Measurements from ENCODE around the gene PCTP.

Gene PCTP

DNA sequence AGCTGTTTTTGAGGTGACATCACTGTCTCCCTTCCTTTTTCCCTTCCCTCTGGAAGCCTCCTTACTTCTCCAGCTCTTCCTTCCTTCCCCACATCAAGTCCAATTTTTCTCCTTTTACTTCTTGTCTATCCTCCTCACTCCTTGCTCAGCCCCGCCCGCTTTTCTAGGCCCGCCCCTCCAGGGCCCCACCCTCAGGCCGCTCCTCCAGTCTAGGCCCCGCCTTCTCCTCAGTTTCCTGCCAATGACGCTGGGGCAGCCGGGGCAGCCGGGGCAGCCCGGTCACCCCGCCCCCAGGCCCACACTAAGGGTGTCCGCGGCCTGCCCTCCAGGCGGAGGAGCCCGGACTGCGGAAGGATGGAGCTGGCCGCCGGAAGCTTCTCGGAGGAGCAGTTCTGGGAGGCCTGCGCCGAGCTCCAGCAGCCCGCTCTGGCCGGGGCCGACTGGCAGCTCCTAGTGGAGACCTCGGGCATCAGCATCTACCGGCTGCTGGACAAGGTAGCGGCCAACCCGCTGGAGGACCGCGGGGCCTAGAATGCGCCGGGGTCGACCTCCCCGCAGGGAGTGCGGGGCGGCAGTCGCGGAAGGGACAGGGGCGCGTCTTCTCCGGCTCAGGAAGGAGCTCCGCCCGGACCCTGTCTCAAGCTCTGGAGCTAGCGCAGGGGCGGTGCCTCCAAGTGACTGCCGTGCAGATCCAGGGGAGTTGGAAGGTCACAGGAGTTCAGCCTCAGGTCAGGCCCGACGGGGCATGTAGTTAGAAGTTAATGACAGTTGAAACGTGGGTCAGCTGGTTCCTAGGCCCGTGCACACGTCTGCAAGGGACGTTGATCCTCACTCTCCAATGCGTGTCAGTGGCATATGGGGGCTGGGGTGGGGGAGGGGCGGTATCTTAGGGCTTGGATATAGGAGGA is at the start of gene PCTP:
Gene PCTP, plus strand, starts transcription at position 302 of the 908 bp plus-strand sequence. Its CDS starts 53 bp downstream, at position 355.
- peak; percentile 92 for DNase-seq
- peak; percentile 97 for ATAC-seq

DNA sequence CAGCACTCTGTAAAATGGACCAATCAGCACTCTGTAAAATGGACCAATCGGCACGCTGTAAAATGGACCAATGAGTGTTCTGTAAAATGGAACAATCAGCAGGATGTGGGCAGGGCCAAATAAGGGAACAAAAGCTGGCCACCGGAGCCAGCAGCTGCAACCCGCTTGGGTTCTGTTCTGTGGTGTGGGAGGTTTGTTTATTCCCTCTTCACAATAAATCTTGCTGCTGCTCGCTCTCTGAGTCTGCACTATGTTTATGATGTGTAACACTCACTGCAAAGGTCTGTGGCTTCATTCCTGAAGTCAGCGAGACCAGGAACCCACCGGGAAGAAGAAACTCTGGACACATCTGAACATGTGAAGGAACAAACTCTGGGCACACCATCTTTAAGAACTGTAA is 48.7 kb upstream of the PCTP start:
- no peak for DNase-seq
- ATAC-seq: no peak

DNA sequence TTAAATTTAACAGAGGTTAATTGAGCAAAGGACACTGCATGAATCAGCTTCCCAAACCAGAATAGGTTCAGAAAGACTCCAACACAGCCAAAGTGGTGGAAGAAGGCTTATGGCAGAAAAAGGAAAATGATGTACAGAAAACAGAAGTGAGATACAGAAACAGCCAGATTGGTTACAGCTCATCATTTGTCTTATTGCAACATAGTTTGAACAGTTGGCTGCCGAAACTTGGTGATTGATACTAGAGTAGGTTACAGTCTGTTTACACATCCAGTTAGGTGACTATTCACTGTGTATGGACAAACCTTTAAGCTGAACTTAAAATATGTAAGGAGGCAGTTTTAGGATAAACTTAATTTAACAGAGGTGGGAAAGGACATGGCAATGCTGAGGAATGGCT is 46.5 kb upstream of the PCTP start:
- ATAC-seq (no peak), DNase-seq (no peak)

DNA sequence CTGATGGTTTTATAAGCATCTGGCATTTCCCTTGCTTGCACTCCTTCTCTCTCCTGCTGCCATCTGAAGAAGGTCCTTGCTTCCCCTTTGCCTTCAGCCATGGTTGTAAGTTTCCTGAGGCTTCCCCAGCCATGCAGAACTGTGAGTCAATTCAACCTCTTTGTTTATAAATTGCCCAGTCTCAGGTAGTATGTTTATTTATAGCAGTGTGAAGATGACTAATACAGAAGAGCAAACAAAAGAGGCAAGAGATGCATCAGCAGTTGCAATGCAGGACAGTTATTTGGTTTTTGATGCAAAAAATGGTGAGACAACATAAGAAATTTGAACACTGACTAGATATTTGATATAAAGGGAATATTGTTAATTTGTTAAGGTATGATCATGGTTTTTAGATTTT is 45.0 kb upstream of the PCTP start:
- ATAC-seq (no peak), DNase-seq (no peak)

DNA sequence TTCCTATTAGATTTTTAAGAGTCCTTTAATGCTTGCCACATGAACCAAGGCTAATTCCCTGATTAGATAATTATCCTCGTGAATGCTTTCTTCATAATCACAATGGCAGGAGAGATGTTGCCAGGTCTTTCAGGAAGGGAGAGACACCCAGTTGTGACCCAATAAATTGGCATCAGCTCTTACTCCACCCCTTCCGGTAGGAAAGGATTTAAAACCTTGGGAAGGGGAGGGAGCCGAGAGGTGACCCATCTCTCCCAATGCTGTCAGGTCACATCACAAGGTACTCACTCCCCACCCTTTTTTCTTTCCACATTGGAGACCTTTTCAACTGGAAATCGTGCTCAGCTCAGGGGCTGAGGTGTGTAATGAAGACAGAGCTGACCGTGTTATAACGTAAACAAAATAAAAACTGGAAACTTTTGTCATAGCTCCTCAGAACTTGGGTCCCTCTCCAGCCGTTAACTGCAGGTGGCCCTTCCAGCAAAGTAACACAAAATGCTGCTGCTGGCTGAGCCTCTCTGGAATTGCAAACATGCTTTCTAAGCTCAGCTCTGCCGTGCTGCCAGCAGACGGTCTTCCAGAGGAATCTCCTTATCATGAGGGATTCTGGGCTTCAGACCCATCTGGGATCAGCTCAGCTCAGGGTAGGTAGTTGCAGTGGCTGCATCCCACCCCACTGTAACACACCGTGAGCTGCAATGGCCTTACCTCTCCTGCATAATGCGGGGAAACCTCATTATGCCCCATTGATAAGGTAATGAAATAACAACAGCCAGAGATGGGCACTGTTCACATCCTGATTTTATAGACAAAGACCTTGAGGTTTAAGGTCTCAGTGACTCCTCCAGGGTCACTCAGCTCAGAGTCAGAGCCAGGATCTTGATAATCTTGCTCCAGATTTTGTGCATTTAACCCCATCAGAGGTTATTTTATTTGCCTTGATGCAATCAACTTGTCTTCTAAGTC is 43.8 kb upstream of the PCTP start:
- ATAC-seq (no peak), DNase-seq (no peak)

DNA sequence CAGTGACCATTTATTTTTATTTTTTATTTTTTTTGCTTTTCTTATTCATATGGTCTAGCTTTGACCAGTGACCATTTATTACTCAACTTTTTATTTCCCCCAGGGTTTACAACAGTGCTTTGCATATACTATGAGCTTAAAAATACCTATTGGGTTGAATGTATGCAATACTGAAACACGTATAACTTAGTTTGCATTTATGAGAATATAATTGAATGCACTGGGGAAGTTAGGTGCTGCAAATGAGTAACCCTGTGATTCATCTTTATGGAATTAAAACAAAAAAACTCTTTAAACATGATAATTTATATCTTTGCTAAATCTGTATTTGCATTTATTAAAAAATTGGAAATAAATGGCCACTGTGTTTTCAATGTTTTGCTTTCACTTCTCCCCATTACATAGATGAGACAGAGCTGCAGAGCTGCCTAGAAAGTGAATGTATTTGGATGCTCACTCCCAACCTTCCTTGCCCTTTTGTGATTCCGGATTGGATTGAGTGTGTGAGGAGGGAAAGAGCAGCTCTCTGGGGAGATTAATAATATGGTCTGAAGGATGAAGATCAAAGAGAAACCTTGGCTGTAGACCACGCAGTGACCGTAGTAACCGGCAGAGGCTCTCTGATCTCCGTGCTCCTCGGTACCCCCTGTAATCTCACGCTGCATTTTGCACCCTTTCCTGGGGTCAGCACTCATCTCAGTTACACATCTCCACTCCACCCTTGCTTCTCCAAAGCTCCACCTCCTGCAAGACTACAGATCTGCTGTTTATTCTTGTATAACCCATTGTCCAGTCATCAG is 42.5 kb upstream of the PCTP start:
- DNase-seq: no peak
- ATAC-seq: no peak

DNA sequence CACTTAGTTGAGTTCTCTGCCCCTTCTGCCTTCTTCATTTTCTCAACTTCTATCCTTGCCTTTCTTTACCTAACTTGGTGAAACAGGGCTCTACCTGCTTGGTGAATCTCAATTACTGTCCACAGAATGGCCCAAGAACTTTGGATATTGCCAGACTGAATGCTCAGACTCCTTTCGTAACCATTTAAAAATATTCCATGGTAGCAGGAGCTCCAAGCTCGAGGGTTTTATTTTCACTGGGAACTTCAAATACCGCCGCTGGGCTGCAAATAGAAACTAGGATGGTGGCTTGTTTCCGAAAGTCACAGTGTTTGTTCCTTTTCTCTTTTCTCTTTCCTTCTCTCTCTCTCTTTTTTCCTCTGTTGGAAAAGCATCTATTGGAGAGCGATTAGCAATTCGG is 41.4 kb upstream of the PCTP start:
- DNase-seq: no peak
- ATAC-seq: no peak

DNA sequence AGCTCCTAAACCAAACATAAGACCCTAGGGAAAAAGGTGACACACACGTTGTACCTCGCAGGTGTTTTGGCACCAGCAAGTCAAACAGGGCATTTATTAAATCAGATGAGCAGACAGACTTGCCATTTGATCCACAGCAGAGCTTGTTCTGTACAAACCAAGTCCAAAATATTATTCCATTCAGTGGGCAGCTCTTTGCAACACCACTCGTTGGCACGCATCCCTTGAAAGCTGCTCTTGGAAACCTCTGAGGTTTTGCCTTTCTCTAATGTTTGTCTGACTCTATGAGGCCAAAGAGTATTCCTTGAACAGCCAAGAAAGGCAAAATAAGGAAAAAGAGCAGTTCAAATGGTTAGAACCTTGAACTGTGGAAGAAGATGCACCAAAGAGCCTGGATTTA is 40.9 kb upstream of the PCTP start:
- no peak for DNase-seq
- ATAC-seq: no peak

DNA sequence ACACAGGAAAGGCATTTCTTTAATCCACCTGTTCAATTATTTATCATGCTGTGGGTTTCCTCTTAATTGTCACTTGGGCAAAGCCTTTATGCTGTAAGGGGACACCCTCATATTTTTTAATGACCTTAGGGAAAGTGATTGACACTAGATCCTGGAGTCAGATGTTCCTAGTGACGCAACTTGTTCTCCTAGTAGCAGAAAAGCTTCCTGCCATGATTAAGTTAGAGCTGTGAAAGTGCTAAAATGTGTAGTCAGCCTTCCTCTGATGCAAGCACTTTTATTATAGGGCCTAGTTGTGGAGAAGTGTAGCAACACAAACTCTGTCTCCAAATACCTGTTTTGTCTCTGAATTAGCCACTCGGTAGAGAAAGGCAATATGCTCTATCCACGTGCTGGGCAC is 40.4 kb upstream of the PCTP start:
- ATAC-seq: no peak
- no peak for DNase-seq

DNA sequence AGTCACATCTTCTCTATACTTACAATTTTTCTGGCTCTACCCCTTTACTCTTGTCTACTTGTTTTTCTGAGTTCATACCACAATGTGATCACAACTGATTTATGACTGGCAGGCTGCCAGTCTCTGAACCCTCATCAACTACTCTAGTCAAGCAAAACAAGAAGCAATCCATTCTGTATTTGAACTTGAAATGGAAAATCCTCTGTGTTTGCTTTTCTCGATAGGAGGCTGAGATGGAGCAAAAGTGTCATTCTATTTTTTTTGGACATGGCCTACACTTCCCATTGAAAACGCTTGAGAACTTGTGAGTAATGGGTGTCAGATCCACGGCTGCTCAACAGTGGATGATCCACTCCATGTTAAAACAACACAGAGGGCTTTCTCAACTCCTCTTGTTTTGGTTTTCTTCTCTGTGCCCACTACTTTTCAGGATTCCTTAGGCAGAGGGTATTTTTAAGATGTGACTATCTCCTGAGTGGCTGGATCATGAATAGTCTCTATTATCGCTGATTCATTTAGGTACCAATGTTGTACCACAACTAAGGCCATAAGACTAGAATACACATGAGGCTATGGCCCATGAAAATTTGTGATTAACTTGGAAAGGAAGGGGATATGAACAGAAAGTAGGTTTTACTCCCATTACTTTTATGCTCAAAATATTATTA is 39.9 kb upstream of the PCTP start:
- DNase-seq: no peak
- ATAC-seq: no peak

DNA sequence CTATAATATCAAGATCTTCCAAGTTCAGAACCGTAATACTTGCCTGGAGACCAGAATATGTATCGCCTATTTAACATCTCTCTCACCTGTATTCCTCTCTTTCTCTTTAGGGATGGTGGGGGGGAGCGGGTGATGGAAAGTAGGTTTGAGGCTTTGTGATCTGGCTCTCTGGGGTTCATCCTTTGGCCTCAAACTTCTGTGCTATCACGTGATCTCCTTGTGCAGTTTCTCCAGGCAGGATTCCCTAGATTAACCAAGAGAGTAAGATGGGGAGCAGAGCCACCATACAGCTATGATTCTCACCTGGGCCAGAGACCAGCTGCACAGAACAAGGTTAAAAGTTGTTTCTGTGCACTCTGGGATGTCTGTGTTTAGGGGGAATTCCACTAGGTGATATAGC is 33.4 kb upstream of the PCTP start:
- DNase-seq (no peak), ATAC-seq (no peak)

DNA sequence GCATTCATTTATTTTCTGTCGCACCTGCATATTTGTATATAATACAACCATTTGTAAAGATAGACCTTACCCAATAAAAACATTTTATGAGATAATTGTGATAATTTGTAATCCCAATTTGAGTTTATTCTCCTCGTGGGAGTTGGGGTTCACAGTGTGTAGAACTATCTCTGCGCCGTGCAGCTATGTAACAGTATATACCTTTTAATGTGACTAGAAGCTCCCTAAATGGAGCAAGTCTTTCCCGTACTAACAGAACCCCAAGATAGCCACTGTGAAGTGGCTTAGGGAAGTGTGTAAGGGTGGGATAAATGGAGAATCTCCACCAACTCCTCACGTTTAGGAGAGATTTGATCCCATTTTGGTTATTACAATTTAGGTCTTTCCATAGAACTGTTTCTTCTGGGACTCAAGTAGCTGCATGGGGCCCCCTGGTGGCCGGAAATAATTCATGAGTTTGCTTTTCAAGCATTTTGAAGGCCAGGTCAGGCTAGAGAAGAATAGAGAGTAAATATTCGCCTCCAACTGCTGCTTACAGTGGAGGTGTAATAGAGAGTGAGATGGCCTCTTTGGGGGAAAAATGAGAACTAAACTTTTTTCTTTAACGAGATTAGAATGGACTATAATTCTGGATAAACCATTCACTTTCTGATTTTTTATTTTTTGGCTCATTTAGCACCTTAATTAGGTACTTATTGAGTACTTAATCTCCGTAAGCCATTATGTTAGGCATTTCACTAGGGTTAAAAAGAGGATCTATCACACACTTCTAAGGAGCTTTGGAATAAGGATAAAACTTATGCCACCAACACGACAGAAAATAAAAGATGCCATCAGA is 32.7 kb upstream of the PCTP start:
- DNase-seq (peak; percentile 74), ATAC-seq (peak; percentile 43)

DNA sequence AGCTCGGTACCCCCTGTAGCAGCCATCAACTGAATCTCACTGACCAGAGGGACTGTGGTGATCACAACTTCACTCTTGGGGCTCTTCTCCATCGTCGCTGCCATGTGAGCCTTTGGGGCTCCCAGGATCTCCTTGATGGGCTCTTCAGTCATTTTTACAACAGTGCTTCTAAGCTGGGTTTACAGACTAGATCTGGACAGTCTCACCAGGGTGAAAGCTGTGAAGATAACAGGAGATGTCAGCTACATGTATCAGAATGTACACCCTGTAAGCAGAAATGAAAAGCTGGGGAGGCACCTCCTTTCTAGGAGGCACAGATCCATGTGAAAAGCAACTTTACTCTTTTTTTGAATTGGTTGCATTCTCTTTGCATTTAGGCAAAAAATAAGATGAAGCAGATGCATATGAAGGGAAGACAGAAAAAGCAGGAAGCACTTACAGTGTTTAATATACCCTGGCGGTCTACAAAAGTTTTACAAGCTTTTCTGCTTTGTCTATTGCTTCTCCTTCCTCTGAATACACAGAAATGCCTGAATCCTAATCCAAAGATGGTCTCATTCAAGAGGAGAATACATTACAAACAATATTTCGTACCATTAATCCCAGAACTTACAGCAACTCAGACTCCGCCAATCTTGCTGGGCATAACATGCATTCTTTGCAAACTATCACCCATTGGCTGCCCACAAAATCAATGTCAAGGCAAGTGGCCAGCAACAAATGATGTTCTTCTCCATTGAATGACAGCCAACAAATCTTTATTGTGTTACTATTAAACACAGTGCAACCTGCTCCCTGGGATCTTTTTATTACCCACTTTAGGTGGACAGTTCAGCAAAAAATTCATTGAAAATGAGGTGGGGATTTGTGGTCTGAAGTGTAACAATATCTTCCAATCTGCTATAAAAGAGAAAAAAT is 29.7 kb upstream of the PCTP start:
- ATAC-seq: no peak
- no peak for DNase-seq

DNA sequence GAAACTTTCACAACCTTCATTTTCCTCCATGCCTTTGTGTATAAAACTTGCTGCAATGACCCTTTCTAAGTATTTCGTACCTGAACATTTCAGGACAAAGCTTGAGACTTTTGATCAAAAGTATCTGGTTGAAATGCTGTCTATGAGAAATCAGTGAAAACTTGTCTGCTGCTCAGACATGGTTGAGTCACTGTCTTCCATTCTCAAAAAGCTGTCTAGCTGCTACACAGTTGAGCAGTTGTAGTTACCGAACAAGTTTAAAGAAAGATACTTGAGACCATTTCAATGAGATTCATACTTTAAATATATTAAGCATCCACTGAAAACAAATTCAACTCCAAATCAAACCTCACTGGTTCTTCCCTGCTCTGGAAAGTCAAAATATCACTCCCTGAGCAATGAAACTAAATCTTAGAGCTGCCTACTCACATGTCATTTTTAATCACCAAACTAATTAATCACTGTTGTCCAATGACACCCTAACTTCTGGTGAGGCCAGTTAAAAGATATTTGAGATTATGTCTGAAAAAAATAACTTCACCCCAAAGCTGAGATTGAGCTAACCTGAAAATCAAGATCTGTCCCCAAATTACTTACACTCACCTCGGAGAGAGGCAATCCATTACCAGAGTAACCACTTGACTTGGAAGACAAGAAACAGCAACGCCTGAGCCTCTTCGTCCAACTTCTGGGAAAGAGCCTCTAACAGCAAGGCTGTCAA is 28.7 kb upstream of the PCTP start:
- DNase-seq: no peak
- no peak for ATAC-seq

DNA sequence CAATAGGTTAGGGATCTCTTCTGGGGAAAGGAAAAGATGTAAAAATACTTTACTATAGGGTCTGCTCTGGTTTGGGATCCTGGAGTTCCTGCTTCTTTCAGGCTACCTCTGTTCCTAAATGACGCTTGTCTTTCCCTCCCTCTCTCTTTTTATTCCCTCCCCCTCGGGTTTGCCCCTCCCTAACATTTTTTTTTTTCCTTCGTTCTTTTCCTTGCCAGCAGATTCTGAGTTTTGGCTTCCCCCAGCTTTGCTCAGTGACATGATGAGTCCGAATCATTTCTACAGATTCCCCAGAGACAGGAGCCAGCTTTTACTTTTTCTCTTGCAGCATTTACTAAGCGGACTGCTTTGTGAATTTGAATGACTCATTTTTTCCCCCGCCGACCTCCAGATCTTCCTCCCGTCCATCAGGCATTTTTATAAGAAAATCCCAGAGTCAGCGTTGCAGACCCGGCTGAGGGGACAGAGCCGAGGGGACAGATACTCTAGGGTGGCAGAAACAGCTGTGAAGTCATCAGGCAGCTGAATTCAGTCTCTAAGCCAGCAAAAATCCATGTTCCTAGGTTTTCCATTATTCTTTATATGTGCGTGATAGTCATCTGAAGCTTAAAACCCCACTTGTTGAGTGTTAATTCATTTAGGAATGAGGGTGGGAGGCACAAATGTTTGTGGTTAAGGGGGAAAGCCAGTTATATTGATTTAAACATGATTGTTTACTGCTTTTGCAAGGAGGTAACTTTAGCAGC is 27.9 kb upstream of the PCTP start, which contains the start of gene TMEM100:
Gene TMEM100, minus strand, starts transcription at position 123 of the 746 bp plus-strand sequence. CDS start 1,794 bp downstream, outside the sequence.
- no peak for DNase-seq
- no peak for ATAC-seq

DNA sequence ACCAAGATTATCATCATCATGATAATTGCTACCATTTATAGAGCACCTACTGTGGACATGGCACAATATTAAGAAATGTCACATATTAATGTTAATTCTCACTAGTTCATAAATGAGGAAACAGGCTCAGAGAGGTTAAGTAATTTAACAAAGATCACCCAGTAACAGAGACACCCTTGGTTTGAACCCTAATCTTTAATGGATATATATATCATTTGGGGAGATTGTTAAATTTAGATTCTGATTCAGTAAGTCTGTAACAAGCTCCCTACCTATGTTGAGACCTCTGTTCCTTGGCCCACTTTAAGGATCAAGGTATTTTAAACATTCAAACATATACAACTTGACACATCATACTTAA is 27.4 kb upstream of the PCTP start:
- no peak for ATAC-seq
- DNase-seq: no peak

DNA sequence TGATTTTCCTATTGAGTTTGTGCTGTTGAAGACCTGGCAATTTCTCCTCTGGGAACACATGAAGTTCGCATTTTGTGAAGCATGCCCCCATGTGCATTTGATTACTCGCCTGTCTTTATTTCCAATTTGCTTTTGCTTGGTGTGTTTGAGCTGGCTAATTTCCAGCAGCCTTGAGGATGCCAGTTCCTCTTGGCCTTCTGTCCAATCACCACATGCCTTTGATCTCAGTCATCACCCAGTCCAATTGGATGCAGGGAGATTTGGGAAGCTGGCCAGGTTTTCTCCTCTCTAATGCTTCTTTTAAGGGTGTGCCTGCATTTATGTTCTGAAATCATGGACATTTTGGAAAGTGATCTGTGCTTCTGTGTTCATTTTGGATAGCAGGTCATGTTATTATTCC is 24.4 kb upstream of the PCTP start:
- ATAC-seq (no peak), DNase-seq (no peak)

DNA sequence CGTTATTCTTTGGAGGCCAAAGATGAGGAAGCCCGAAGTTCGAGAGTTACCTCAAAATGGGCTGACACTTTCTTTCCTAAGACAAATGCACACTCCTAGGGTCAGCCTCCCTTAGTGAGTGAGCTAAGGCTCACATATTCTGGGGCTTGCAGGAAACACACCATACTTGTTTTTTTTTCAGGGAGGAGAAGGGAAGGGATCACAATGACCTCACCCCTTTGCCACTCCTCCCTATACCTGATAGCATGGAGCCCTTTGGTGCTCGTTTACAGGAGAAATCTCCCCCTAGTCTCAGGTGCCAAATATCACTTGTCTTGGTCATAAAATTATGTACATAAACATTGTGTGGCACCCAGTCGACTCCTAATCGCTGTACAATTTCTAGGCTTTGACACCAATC is 23.6 kb upstream of the PCTP start:
- no peak for ATAC-seq
- DNase-seq: no peak
